SK-N-SH (cell line): Measurements from ENCODE around the gene TENT4A. TPM values are rescaled to one million over a fixed set of nuclear protein-coding genes. Genes with fewer than 3 reads are reported as not detected.

Source experiments
- CTCF ChIA-PET: fragments of 300-600, 350-600 bp; formaldehyde crosslinking; extraction: SDS; loops from one replicate; lab custom pipeline; 2021; lab: Yijun Ruan, JAX
- POLR2A ChIA-PET: fragments of 350-600 bp; sonication (Branson Sonifier 250); formaldehyde crosslinking; extraction: SDS; loops from one replicate; lab custom pipeline; 2020; ENCODE audit warnings: antibody characterized with exemption, inconsistent platforms; lab: Yijun Ruan, JAX
- DNase-seq: peaks from one replicate; pipeline ENCODE4 v3.0.0; 2012
- H2AFZ ChIP-seq: fragments of 200-600 bp; sonication (generic); 2 replicates; pipeline ENCODE4 v1.8.1; 2016; ENCODE audit warnings: antibody characterized with exemption, mild to moderate bottlenecking, low read depth
- H3F3A ChIP-seq: fragments of 200-600 bp; sonication (generic); replicated peaks from 2 replicates; pipeline ENCODE3; 2016; ENCODE audit warnings: antibody characterized with exemption, mild to moderate bottlenecking; ENCODE audit not compliant: insufficient read depth
- H3K27ac ChIP-seq, 2 experiments: fragments of 200-500 bp in 1 of 2; fragments of 200-600 bp in 1 of 2; sonication (Bioruptor generic) in 1 of 2; sonication (generic), shearing (Covaris generic) in 1 of 2; 2 replicates each; pipeline versions ENCODE4 v1.5.1 to v1.6.1; 2014 to 2016; ENCODE audit warnings: low read depth in 2 of 2, inconsistent platforms in 1 of 2, low read length in 1 of 2, mild to moderate bottlenecking in 1 of 2, mixed read lengths in 1 of 2
- H3K27me3 ChIP-seq: fragments of 200-600 bp; sonication (generic), shearing (Covaris generic); 2 replicates; pipeline ENCODE4 v1.6.1; 2016; ENCODE audit warnings: mixed run types; ENCODE audit not compliant: insufficient read depth
- H3K36me3 ChIP-seq, 2 experiments: fragments of 200-500 bp in 1 of 2; fragments of 200-600 bp in 1 of 2; sonication (Bioruptor generic) in 1 of 2; sonication (generic) in 1 of 2; replicated peaks in 1 of 2; 2 replicates each; pipeline versions ENCODE3 to v1.5.1; 2014 to 2016; ENCODE audit warnings: low read length in 1 of 2, mild to moderate bottlenecking in 1 of 2; ENCODE audit not compliant: insufficient read depth in 2 of 2, control insufficient read depth in 1 of 2
- H3K4me1 ChIP-seq, 2 experiments: fragments of 200-500 bp in 1 of 2; fragments of 200-600 bp in 1 of 2; sonication (Bioruptor generic) in 1 of 2; sonication (generic), shearing (Covaris generic) in 1 of 2; 2 replicates each; pipeline versions ENCODE4 v1.5.1 to v1.6.1; 2014 to 2016; ENCODE audit warnings: low read depth in 1 of 2, low read length in 1 of 2, mixed run types in 1 of 2; ENCODE audit not compliant: insufficient read depth in 2 of 2, control insufficient read depth in 1 of 2
- H3K4me2 ChIP-seq: fragments of 200-600 bp; sonication (generic), shearing (Covaris generic); 2 replicates; pipeline ENCODE4 v1.6.1; 2017; ENCODE audit warnings: mixed run types
- H3K4me3 ChIP-seq, 2 experiments: fragments of 200-500 bp in 1 of 2; fragments of 200-600 bp in 1 of 2; sonication (Bioruptor generic) in 1 of 2; sonication (generic), shearing (Covaris generic) in 1 of 2; 2 replicates each; pipeline versions ENCODE4 v1.5.1 to v1.8.1; 2014 to 2016; ENCODE audit warnings: low read depth in 2 of 2, inconsistent platforms in 1 of 2, low read length in 1 of 2, mild to moderate bottlenecking in 1 of 2, mixed read lengths in 1 of 2, moderate library complexity in 1 of 2
- H3K79me2 ChIP-seq: fragments of 200-600 bp; sonication (generic); 2 replicates; pipeline ENCODE4 v1.8.1; 2017; ENCODE audit warnings: mild to moderate bottlenecking; ENCODE audit not compliant: insufficient read depth
- H3K9ac ChIP-seq: fragments of 200-600 bp; sonication (generic); 2 replicates; pipeline ENCODE4 v1.6.1; 2017; ENCODE audit warnings: mixed run types
- H3K9me2 ChIP-seq: fragments of 200-600 bp; sonication (generic); 2 replicates; pipeline ENCODE4 v1.6.1; 2017; ENCODE audit warnings: mixed run types
- H3K9me3 ChIP-seq: fragments of 200-600 bp; sonication (generic); 2 replicates; pipeline ENCODE4 v1.6.1; 2017; ENCODE audit warnings: mixed run types, mild to moderate bottlenecking, moderate library complexity
- H4K20me1 ChIP-seq: fragments of 200-600 bp; sonication (generic); 2 replicates; pipeline ENCODE4 v1.6.1; 2017; ENCODE audit warnings: mild to moderate bottlenecking, mixed run types; ENCODE audit not compliant: insufficient read depth
- CTCF ChIP-seq: fragments of 200-600 bp; sonication (generic); IDR thresholded peaks from 2 replicates; pipeline ENCODE4 v1.6.1; 2017; ENCODE audit warnings: antibody characterized with exemption, mild to moderate bottlenecking, moderate library complexity
- ELF1 ChIP-seq: IDR thresholded peaks from 2 replicates; pipeline ENCODE4 v1.4.0; 2012
- EP300 ChIP-seq, 2 experiments: IDR thresholded peaks; 2 replicates each; pipeline versions ENCODE4 v1.4.0 to v1.6.1; 2012; ENCODE audit warnings: borderline replicate concordance in 1 of 2, low read depth in 1 of 2, low read length in 1 of 2
- EZH2phosphoT487 ChIP-seq: fragments of 200-600 bp; sonication (generic); IDR thresholded peaks from 2 replicates; pipeline ENCODE4 v1.6.1; 2017; ENCODE audit warnings: low read depth, mixed run types, mild to moderate bottlenecking, antibody characterized with exemption, moderate library complexity, borderline replicate concordance
- FOXJ3 ChIP-seq: sonication (generic); formaldehyde crosslinking; IDR thresholded peaks from 2 replicates; pipeline ENCODE4 v1.5.1; 2020; ENCODE audit warnings: mild to moderate bottlenecking, missing genetic modification reagents
- GATA2 ChIP-seq: sonication (generic); formaldehyde crosslinking; IDR thresholded peaks from 2 replicates; pipeline ENCODE4 v1.5.0; 2020; ENCODE audit warnings: mild to moderate bottlenecking, missing genetic modification reagents
- MEF2A ChIP-seq: IDR thresholded peaks from 2 replicates; pipeline ENCODE4 v1.4.0; 2012; ENCODE audit warnings: low read depth, borderline replicate concordance
- MXI1 ChIP-seq: IDR thresholded peaks from 2 replicates; pipeline ENCODE4 v1.6.1; 2012; ENCODE audit warnings: mild to moderate bottlenecking, low read depth, low read length, improper control_type of control experiment
- POLR2AphosphoS5 ChIP-seq: IDR thresholded peaks from 2 replicates; pipeline ENCODE4 v1.6.1; 2012; ENCODE audit warnings: low read depth, low read length
- RFX5 ChIP-seq: IDR thresholded peaks from 2 replicates; pipeline ENCODE4 v1.6.1; 2012; ENCODE audit warnings: mild to moderate bottlenecking, improper control_type of control experiment, low read length
- SIN3A ChIP-seq: IDR thresholded peaks from 2 replicates; pipeline ENCODE4 v1.6.1; 2012; ENCODE audit warnings: low read depth, mild to moderate bottlenecking, low read length, moderate library complexity, borderline replicate concordance
- SMC3 ChIP-seq: IDR thresholded peaks from 2 replicates; pipeline ENCODE4 v1.6.1; 2012; ENCODE audit warnings: low read depth, low read length, improper control_type of control experiment
- TAF1 ChIP-seq: IDR thresholded peaks from 2 replicates; pipeline ENCODE4 v1.6.1; 2012; ENCODE audit warnings: low read depth, mild to moderate bottlenecking, low read length, moderate library complexity, borderline replicate concordance
- WGBS: methylation state at CpG from one replicate; pipeline ENCODE4 v1.1.6; 2017; ENCODE audit warnings: low lambda C conversion rate; 5-methylcytosine and 5-hydroxymethylcytosine counted together
- polyA plus RNA-seq, 3 experiments: library from polyadenylated mRNA; depleted of rRNA; stranded (reverse); fragments of >200 nt; gene quantifications; 2 replicates each; pipeline ENCODE4 v1.2.3, GENCODE V29; 2012
- TF ChIP-seq, protein P1 (sequence below): IDR thresholded peaks from 2 replicates; pipeline ENCODE4 v1.4.0; 2012; ENCODE audit warnings: low read depth, borderline replicate concordance

The TENT4A gene
- polyA plus RNA-seq, 1 of the 3 experiments (the other 2 are of a cell fraction): 6.0 TPM

- H3K9me3 ChIP-seq: no peaks in the 10 kb centered on the region
- H3K27me3 ChIP-seq: no peaks in the 10 kb centered on the region; the same call in 1 of the 2 replicates
- CTCF ChIA-PET: interaction anchor here (1.0 kb wide), 1 partner anchor 10 kb away, joined by 3 read pairs; no protein-coding TSS in a partner anchor
- TF ChIP-seq, protein P1, sequence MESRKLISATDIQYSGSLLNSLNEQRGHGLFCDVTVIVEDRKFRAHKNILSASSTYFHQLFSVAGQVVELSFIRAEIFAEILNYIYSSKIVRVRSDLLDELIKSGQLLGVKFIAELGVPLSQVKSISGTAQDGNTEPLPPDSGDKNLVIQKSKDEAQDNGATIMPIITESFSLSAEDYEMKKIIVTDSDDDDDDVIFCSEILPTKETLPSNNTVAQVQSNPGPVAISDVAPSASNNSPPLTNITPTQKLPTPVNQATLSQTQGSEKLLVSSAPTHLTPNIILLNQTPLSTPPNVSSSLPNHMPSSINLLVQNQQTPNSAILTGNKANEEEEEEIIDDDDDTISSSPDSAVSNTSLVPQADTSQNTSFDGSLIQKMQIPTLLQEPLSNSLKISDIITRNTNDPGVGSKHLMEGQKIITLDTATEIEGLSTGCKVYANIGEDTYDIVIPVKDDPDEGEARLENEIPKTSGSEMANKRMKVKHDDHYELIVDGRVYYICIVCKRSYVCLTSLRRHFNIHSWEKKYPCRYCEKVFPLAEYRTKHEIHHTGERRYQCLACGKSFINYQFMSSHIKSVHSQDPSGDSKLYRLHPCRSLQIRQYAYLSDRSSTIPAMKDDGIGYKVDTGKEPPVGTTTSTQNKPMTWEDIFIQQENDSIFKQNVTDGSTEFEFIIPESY: no peak
- no peak for TF ChIP-seq EP300 (IDR thresholded peaks at IDR 0.05; ENCODE audit: borderline replicate concordance in 1 of 2, low read depth in 1 of 2, low read length in 1 of 2)
- no peak for TF ChIP-seq FOXJ3 (CRISPR knock-in tag)
- TF ChIP-seq RFX5: no peak
- POLR2A ChIA-PET: no interaction called here
- no peaks in the 10 kb centered on the region for H3K4me1 ChIP-seq
- H3K79me2 ChIP-seq: no peaks in the 10 kb centered on the region
- no peaks in the 10 kb centered on the region for H3F3A ChIP-seq
- no peak overlapping the region for H3K27ac ChIP-seq
- H4K20me1 ChIP-seq: no peaks in the 10 kb centered on the region
- no peak overlapping the region for H3K9ac ChIP-seq
- no peaks in the 10 kb centered on the region for H3K9me2 ChIP-seq
- no peaks in the 10 kb centered on the region for H3K36me3 ChIP-seq
- no peak overlapping the region for H2AFZ ChIP-seq
- WGBS: 57% methylated on average over 10 of the region's 14 CpGs
- no peak overlapping the region for H3K4me2 ChIP-seq
- no peak overlapping the region for H3K4me3 ChIP-seq
- no peak for DNase-seq
Measured at GRCh38 chr5:6792911-6793471, 79.8 kb downstream of the TENT4A start.

GRCh38 chr5:6801236-6801635, 88.0 kb downstream of the TENT4A start:
- H3K9me3 ChIP-seq: no peaks in the 10 kb centered on the region
- peaks cover 0 to 5% of the 10 kb centered on the region in 2 experiments; a peak in 1 of 4 replicates for H3K4me1 ChIP-seq
- no peak overlapping the region for H2AFZ ChIP-seq
- 36% methylated on average over 5 of the region's 5 CpGs for WGBS
- no peaks in the 10 kb centered on the region for H4K20me1 ChIP-seq
- POLR2A ChIA-PET: no interaction called here
- no peak overlapping the region for H3K27ac ChIP-seq
- no peak overlapping the region for H3K4me2 ChIP-seq
- no peaks in the 10 kb centered on the region for H3K79me2 ChIP-seq
- H3K4me3 ChIP-seq: no peak overlapping the region
- H3F3A ChIP-seq: no peaks in the 10 kb centered on the region
- TF ChIP-seq MXI1: no peak
- TF ChIP-seq SMC3: no peak
- TF ChIP-seq GATA2 (CRISPR knock-in tag): no peak
- TF ChIP-seq CTCF: no peak
- TF ChIP-seq MEF2A: no peak
- TF ChIP-seq EP300 (IDR thresholded peaks at IDR 0.05; ENCODE audit: borderline replicate concordance in 1 of 2, low read depth in 1 of 2, low read length in 1 of 2): no peak
- TF ChIP-seq EZH2phosphoT487: no peak
- no peak for TF ChIP-seq POLR2AphosphoS5
- TF ChIP-seq SIN3A: no peak
- no peak for TF ChIP-seq TAF1
- TF ChIP-seq ELF1: no peak
- TF ChIP-seq, all 33 proteins: peak for 0
- DNase-seq: no peak
- CTCF ChIA-PET: no interaction called here
- Histone ChIP-seq H3K9ac (no peak overlapping the region), H3K27me3 (no peaks in the 10 kb centered on the region), H3K9me2 (no peaks in the 10 kb centered on the region), H3K36me3 (no peaks in the 10 kb centered on the region)
